Right lobe of liver (tissue), 4 donors: ENCODE data around the gene PLEKHG4B.

ENCODE experiments used
- POLR2A ChIP-seq: fragments of 450-650 bp; IDR thresholded peaks from one replicate; pipeline ENCODE4 v1.6.1; 2017; ENCODE audit warnings: antibody characterized with exemption, mild to moderate bottlenecking
- TF ChIP-seq, protein P1 (sequence below), 4 donors: fragments of 200-600 bp in 3 of 4; fragments of 450-650 bp in 1 of 4; IDR thresholded peaks; one replicate each; pipeline versions ENCODE4 v1.5.1 to v1.8.0; 2016 to 2022; ENCODE audit warnings: antibody characterized with exemption in 4 of 4, mild to moderate bottlenecking in 2 of 4
- donor health status: DM: no; HTN: no; CAD: no.
- donor health status: DM: no; HTN: no; CAD: no.
- donor health status: DM: no; HTN: yes; CAD: no.

DNA sequence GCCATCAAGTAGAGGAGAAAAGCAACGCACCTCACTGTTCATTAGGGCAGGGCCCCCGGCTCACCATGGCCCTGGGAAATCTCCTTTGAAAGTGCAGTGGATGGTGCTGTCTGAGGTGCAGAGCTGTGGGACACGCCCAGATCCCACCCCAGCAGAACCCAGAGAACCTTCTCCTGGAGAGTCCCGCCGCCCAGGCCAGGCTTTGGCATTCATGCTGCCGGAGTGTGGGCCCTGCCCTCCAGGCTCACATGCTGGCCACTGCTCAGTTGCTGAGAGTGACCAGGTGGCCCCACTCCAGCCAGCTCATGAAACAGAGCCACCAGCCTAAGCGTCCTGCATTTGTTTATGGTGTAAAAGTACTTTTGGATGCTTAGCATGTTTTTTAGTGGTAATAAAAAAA, 75.5 kb downstream of the PLEKHG4B start:
- TF ChIP-seq, protein P1, sequence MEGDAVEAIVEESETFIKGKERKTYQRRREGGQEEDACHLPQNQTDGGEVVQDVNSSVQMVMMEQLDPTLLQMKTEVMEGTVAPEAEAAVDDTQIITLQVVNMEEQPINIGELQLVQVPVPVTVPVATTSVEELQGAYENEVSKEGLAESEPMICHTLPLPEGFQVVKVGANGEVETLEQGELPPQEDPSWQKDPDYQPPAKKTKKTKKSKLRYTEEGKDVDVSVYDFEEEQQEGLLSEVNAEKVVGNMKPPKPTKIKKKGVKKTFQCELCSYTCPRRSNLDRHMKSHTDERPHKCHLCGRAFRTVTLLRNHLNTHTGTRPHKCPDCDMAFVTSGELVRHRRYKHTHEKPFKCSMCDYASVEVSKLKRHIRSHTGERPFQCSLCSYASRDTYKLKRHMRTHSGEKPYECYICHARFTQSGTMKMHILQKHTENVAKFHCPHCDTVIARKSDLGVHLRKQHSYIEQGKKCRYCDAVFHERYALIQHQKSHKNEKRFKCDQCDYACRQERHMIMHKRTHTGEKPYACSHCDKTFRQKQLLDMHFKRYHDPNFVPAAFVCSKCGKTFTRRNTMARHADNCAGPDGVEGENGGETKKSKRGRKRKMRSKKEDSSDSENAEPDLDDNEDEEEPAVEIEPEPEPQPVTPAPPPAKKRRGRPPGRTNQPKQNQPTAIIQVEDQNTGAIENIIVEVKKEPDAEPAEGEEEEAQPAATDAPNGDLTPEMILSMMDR (IDR thresholded peaks at IDR 0.05): no peak
- TF ChIP-seq POLR2A: no peak
